Measurements from ENCODE around the gene NHLRC2. TPM values are rescaled to one million over a fixed set of nuclear protein-coding genes. Genes with fewer than 3 reads are reported as not detected.

NHLRC2 gene
- total and polyA plus RNA-seq, 2 donors (not counting 3 experiments of a cell fraction or from before 2014, with no cell fraction given): 5.2 to 28.2 TPM

DNA sequence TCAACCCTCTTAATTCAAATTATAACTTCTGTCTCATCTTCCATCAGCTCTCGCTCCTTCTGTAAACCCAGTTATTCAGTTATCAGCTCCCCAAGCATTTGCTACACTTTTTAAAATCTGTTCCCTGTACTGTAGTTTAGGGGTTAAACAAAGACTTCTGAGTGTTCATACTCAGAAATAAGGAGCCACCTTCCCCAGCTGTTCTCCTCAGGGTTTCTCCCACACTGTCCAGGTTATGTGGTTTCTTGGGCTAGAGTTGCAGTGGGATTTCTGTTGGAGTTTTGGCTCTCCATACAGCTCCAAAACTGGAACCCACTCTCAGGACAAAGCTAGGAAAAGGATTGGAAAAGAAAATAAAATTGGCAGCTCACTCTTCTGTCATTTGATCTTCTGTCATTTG is 20.8 kb downstream of the NHLRC2 start:
- ChIA-PET POLR2A (no interaction called here), CTCF (interaction anchor here (0.7 to 1.8 kb wide), 4 partner anchors 12 to 77 kb away, joined by 3 to 4 read pairs (median 4); no protein-coding TSS in a partner anchor)
- Histone ChIP-seq H3K4me1 (ENCODE audit: control insufficient read depth, extremely low read depth, insufficient read depth, low read length) (peaks cover 21% of the 10 kb centered on the region), H2AFZ (ENCODE audit: low read depth, low read length) (no peak overlapping the region), H4K20me1 (replicated peaks; ENCODE audit: control insufficient read depth, extremely low read depth, insufficient read depth, low read length) (no peaks in the 10 kb centered on the region), H3K79me2 (ENCODE audit: control insufficient read depth, insufficient read depth, low read length) (peaks cover 32% of the 10 kb centered on the region), H3K9me1 (replicated peaks; ENCODE audit: control insufficient read depth, extremely low read depth, insufficient read depth, low read length) (no peaks in the 10 kb centered on the region), H3K36me3 (ENCODE audit: control insufficient read depth in 2 of 2, extremely low read depth in 1 of 2, insufficient read depth in 2 of 2, low read length in 2 of 2) (peaks cover 0 to 3% of the 10 kb centered on the region in 2 experiments), H3K9ac (replicated peaks; ENCODE audit: extremely low read depth, insufficient read depth, low read length) (no peak overlapping the region), H3K4me3 (replicated peaks in 1 of 3; ENCODE audit: insufficient read depth in 1 of 3, low read depth in 1 of 3, low read length in 3 of 3) (no peak overlapping the region), H3K27me3 (ENCODE audit: control insufficient read depth in 2 of 2, insufficient read depth in 2 of 2, low read length in 2 of 2) (no peaks in the 10 kb centered on the region), H3K27ac (ENCODE audit: insufficient read depth, low read depth, low read length) (peak overlapping the region; percentile 24), H3K9me3 (replicated peaks; ENCODE audit: control insufficient read depth, insufficient read depth, low read length) (no peaks in the 10 kb centered on the region), H3K4me2 (ENCODE audit: insufficient read depth, low read length) (no peak overlapping the region)
- dilution Hi-C loops (cut with MboI; ENCODE audit: extremely low pct_ligation_motif_present, low sequenced_read_pairs) (no loop called here), intact Hi-C loops (cut with micrococcal nuclease) (loop anchor here (5.0 kb wide), 1 partner anchor 167 kb away; the partner anchor contains the start of gene ADRB1)
- DNase-seq (ENCODE audit: low read depth, low spot score) (no peak), FAIRE-seq (no peak)
- TF ChIP-seq, protein P1, sequence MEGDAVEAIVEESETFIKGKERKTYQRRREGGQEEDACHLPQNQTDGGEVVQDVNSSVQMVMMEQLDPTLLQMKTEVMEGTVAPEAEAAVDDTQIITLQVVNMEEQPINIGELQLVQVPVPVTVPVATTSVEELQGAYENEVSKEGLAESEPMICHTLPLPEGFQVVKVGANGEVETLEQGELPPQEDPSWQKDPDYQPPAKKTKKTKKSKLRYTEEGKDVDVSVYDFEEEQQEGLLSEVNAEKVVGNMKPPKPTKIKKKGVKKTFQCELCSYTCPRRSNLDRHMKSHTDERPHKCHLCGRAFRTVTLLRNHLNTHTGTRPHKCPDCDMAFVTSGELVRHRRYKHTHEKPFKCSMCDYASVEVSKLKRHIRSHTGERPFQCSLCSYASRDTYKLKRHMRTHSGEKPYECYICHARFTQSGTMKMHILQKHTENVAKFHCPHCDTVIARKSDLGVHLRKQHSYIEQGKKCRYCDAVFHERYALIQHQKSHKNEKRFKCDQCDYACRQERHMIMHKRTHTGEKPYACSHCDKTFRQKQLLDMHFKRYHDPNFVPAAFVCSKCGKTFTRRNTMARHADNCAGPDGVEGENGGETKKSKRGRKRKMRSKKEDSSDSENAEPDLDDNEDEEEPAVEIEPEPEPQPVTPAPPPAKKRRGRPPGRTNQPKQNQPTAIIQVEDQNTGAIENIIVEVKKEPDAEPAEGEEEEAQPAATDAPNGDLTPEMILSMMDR (IDR thresholded peaks at IDR 0.05; ENCODE audit: extremely low read depth in 1 of 2, insufficient read depth in 1 of 2, low read depth in 1 of 2, low read length in 2 of 2): no peak
- TF ChIP-seq GATA2 (IDR thresholded peaks at IDR 0.05; ENCODE audit: insufficient read depth, insufficient read length, low read depth, low read length) (no peak), EZH2 (IDR thresholded peaks at IDR 0.05; ENCODE audit: borderline replicate concordance, low read depth, low read length, severe bottlenecking) (no peak), FOS (IDR thresholded peaks at IDR 0.05; ENCODE audit: borderline replicate concordance, insufficient read depth, low read length) (no peak), POLR2AphosphoS5 (IDR thresholded peaks at IDR 0.05; ENCODE audit: insufficient read depth, low read depth, low read length) (no peak), POLR2A (IDR thresholded peaks at IDR 0.05; ENCODE audit: low read depth, low read length) (no peak), JUN (IDR thresholded peaks at IDR 0.05; ENCODE audit: borderline replicate concordance, insufficient read depth, insufficient read length, low read depth) (no peak), MAX (IDR thresholded peaks at IDR 0.05; ENCODE audit: insufficient read depth, insufficient read length) (no peak), MYC (IDR thresholded peaks at IDR 0.05; ENCODE audit: low read depth, low read length) (no peak)
- BruUV-seq (replicated peaks): no TSS peak

Data from endothelial cell of umbilical vein (primary cell).